GM12878 (cell line): ENCODE measurements around the gene MAD1L1. TPM values are rescaled to one million over a fixed set of nuclear protein-coding genes. Genes with fewer than 3 reads are reported as not detected.

Source experiments
- ATAC-seq: fragments of 200-7000 bp; cut with Tn5 transposase; 3 replicates; pipeline ENCODE4 v1.9.1; 2020; ENCODE audit warnings: mild to moderate bottlenecking, moderate library complexity
- BruUV-seq: library from RNA; stranded (reverse); fragments of 400-500 nt; replicated peaks from 2 replicates; lab custom pipeline; 2021; lab: Mats Ljungman, UMichigan
- CTCF ChIA-PET: fragments of 300-600 bp; sonication (Branson Sonifier 250); formaldehyde crosslinking; extraction: SDS; loops from one replicate; lab custom pipeline; 2021; ENCODE audit warnings: inconsistent platforms; lab: Yijun Ruan, JAX
- POLR2A ChIA-PET: fragments of 350-600 bp; formaldehyde crosslinking; extraction: SDS; loops from one replicate; lab custom pipeline; 2021; ENCODE audit warnings: inconsistent platforms; lab: Charles Lee
- RAD21 ChIA-PET: fragments of 300-600 bp; sonication (Branson Sonifier 250); formaldehyde crosslinking; loops from one replicate; lab custom pipeline; 2023; ENCODE audit warnings: antibody characterized with exemption; ENCODE audit not compliant: unreplicated experiment; lab: Charles Lee
- SMC1A ChIA-PET: fragments of 300-600 bp; sonication (Branson Sonifier 250); formaldehyde crosslinking; loops from one replicate; lab custom pipeline; 2023; ENCODE audit not compliant: unreplicated experiment, uncharacterized antibody; lab: Charles Lee
- DNase-seq: peaks from one replicate; pipeline ENCODE4 v3.0.0-alpha.2; 2011; ENCODE audit warnings: low read depth, low spot score
- FAIRE-seq: peaks from 3 replicates; lab custom pipeline; 2011; peaks lifted over from hg19 to GRCh38; lab: Jason Lieb, UNC
- H2AFZ ChIP-seq: 2 replicates; pipeline ENCODE4 v1.6.0; 2011; ENCODE audit warnings: low read depth, low read length, control low read depth; ENCODE audit not compliant: control insufficient read depth
- H3K27ac ChIP-seq: 2 replicates; pipeline ENCODE4 v1.5.1; 2011; ENCODE audit warnings: control low read depth; ENCODE audit not compliant: control insufficient read depth, insufficient read depth
- H3K27me3 ChIP-seq, 2 experiments: replicated peaks in 1 of 2; 2 replicates each; pipeline versions ENCODE4 v1.6.0 to v1.6.1; 2011; ENCODE audit warnings: low read length in 1 of 2; ENCODE audit not compliant: control insufficient read depth in 2 of 2, insufficient read depth in 2 of 2
- H3K36me3 ChIP-seq, 2 experiments: 2 replicates each; pipeline ENCODE4 v1.5.1; 2011; ENCODE audit warnings: low read length in 1 of 2; ENCODE audit not compliant: control insufficient read depth in 2 of 2, insufficient read depth in 2 of 2
- H3K4me1 ChIP-seq: 2 replicates; pipeline ENCODE4 v1.6.1; 2011; ENCODE audit warnings: mild to moderate bottlenecking, low read length, moderate library complexity, mixed read lengths; ENCODE audit not compliant: control insufficient read depth, insufficient read depth
- H3K4me2 ChIP-seq: 2 replicates; pipeline ENCODE4 v1.6.0; 2011; ENCODE audit warnings: control low read depth; ENCODE audit not compliant: control insufficient read depth, insufficient read depth
- H3K4me3 ChIP-seq: fragments of 200-600 bp; sonication (generic); 2 replicates; pipeline ENCODE4 v1.5.1; 2016
- H3K79me2 ChIP-seq: 2 replicates; pipeline ENCODE4 v1.6.0; 2011; ENCODE audit warnings: low read length; ENCODE audit not compliant: control insufficient read depth, insufficient read depth
- H3K9ac ChIP-seq: 2 replicates; pipeline ENCODE4 v1.8.0; 2011; ENCODE audit warnings: low read length, control low read depth, mixed read lengths; ENCODE audit not compliant: control insufficient read depth, insufficient read depth
- H3K9me3 ChIP-seq: replicated peaks from 3 replicates; pipeline ENCODE4 v1.5.1; 2011; ENCODE audit warnings: mild to moderate bottlenecking, low read length; ENCODE audit not compliant: control insufficient read depth, insufficient read depth
- H4K20me1 ChIP-seq: 2 replicates; pipeline ENCODE4 v1.6.0; 2011; ENCODE audit not compliant: control insufficient read depth, insufficient read depth
- CBFB ChIP-seq: IDR thresholded peaks from 2 replicates; pipeline ENCODE4 v1.6.1; 2016; ENCODE audit warnings: antibody characterized with exemption, low read depth
- CEBPB ChIP-seq, 2 experiments: fragments of 150-350 bp in 1 of 2; IDR thresholded peaks; 2 replicates each; pipeline ENCODE4 v1.6.1; 2012 to 2014; ENCODE audit warnings: low read depth in 2 of 2, low read length in 2 of 2, borderline replicate concordance in 1 of 2, inconsistent platforms in 1 of 2
- HDGF ChIP-seq: fragments of 450-650 bp; IDR thresholded peaks from 2 replicates; pipeline ENCODE4 v1.6.1; 2016; ENCODE audit warnings: antibody characterized with exemption
- NFXL1 ChIP-seq: fragments of 450-650 bp; IDR thresholded peaks from 2 replicates; pipeline ENCODE4 v1.6.1; 2017; ENCODE audit warnings: antibody characterized with exemption, mild to moderate bottlenecking, borderline replicate concordance
- POLR2AphosphoS5 ChIP-seq: IDR thresholded peaks from 2 replicates; pipeline ENCODE4 v1.6.1; 2011; ENCODE audit warnings: mild to moderate bottlenecking, low read length, inconsistent platforms
- RAD51 ChIP-seq: fragments of 450-650 bp; IDR thresholded peaks from 2 replicates; pipeline ENCODE4 v1.6.1; 2016; ENCODE audit warnings: moderate library complexity, mild to moderate bottlenecking, inconsistent platforms
- STAT1 ChIP-seq: fragments of 450-650 bp; conservative IDR thresholded peaks from 2 replicates; pipeline ENCODE4 v1.6.1; 2014; ENCODE audit warnings: antibody characterized with exemption, mild to moderate bottlenecking
- SUPT20H ChIP-seq: IDR thresholded peaks from 2 replicates; pipeline ENCODE4 v1.6.1; 2011; ENCODE audit warnings: low read depth, mild to moderate bottlenecking, low read length, moderate library complexity, borderline replicate concordance; ENCODE audit not compliant: control insufficient read depth
- TBL1XR1 ChIP-seq: IDR thresholded peaks from 2 replicates; pipeline ENCODE4 v1.6.1; 2012; ENCODE audit warnings: low read depth, low read length, improper control_type of control experiment
- YY1 ChIP-seq: IDR thresholded peaks from 2 replicates; pipeline ENCODE4 v1.6.1; 2011; ENCODE audit warnings: low read depth, mild to moderate bottlenecking, low read length
- ZNF274 ChIP-seq: IDR thresholded peaks from one replicate; pipeline ENCODE4 v1.8.0; 2011; ENCODE audit not compliant: insufficient read length, insufficient read depth
- ZNF384 ChIP-seq: IDR thresholded peaks from 2 replicates; pipeline ENCODE4 v1.6.1; 2012; ENCODE audit warnings: low read depth, mild to moderate bottlenecking, low read length, improper control_type of control experiment, borderline replicate concordance
- WGBS: methylation state at CpG from one replicate; pipeline ENCODE4 v1.1.6; 2016; ENCODE audit warnings: low lambda C conversion rate; ENCODE audit not compliant: insufficient replicate concordance, insufficient coverage; ENCODE audit errors: missing lambda C conversion rate; 5-methylcytosine and 5-hydroxymethylcytosine counted together
- in situ Hi-C: fragments of 300-500 bp; cut with MboI; formaldehyde crosslinking; loops from 9 replicates; pipeline ENCODE4 v1.14.3; 2018; ENCODE audit warnings: mixed read lengths
- intact Hi-C: fragments of 100-400 bp; cut with micrococcal nuclease; formaldehyde crosslinking; loops from one replicate; pipeline ENCODE4 v1.14.2; 2022; ENCODE audit not compliant: unreplicated experiment
- polyA plus RNA-seq, 11 experiments: library from polyadenylated mRNA; depleted of rRNA in 4 of 11; unstranded in 6 of 11; stranded (reverse) in 5 of 11; fragments of >200 nt; fragmentation: Nextera tagmentation in 4 of 11; fragmentation: Illumina TruSeq in 1 of 11; extraction: Ambion mirVana in 4 of 11; extraction: Trizol in 1 of 11; gene quantifications; 1 replicate in 1 of 11; 2 replicates in 10 of 11; pipeline versions ENCODE4 v1.2.1 to v1.2.3, GENCODE V29; 2011 to 2016; ENCODE audit warnings: inconsistent platforms in 2 of 11, missing spikeins in 2 of 11, low read depth in 1 of 11
- total RNA-seq, 4 experiments: library from RNA; depleted of rRNA in 3 of 4; stranded (reverse); fragments of >200 nt in 3 of 4; fragmentation: Illumina TruSeq in 1 of 4; extraction: Trizol in 1 of 4; gene quantifications; 2 replicates each; pipeline versions ENCODE4 v1.2.1 to v1.2.3, GENCODE V29; 2013 to 2021
- TF ChIP-seq, protein P1 (sequence below): fragments of 450-650 bp; IDR thresholded peaks from 2 replicates; pipeline ENCODE4 v1.6.1; 2017; ENCODE audit warnings: borderline replicate concordance
- TF ChIP-seq, protein P2 (sequence below): IDR thresholded peaks from 2 replicates; pipeline ENCODE4 v1.6.1; 2011; ENCODE audit warnings: mild to moderate bottlenecking, low read depth, low read length, moderate library complexity; ENCODE audit not compliant: insufficient replicate concordance
- TF ChIP-seq, protein P3 (sequence below): IDR thresholded peaks from 2 replicates; pipeline ENCODE4 v1.6.1; 2011; ENCODE audit warnings: low read depth, low read length, improper control_type of control experiment, borderline replicate concordance
- TF ChIP-seq, protein P4 (sequence below): fragments of 450-650 bp; IDR thresholded peaks from 2 replicates; pipeline ENCODE4 v1.6.1; 2017; ENCODE audit warnings: low read depth, mild to moderate bottlenecking, moderate library complexity

Gene MAD1L1
- total and polyA plus RNA-seq, 10 of the 15 experiments (the other 5 are each of a cell fraction or from before 2014, with no cell fraction given): 2.2 to 76.8 (median 38.3) TPM

DNA sequence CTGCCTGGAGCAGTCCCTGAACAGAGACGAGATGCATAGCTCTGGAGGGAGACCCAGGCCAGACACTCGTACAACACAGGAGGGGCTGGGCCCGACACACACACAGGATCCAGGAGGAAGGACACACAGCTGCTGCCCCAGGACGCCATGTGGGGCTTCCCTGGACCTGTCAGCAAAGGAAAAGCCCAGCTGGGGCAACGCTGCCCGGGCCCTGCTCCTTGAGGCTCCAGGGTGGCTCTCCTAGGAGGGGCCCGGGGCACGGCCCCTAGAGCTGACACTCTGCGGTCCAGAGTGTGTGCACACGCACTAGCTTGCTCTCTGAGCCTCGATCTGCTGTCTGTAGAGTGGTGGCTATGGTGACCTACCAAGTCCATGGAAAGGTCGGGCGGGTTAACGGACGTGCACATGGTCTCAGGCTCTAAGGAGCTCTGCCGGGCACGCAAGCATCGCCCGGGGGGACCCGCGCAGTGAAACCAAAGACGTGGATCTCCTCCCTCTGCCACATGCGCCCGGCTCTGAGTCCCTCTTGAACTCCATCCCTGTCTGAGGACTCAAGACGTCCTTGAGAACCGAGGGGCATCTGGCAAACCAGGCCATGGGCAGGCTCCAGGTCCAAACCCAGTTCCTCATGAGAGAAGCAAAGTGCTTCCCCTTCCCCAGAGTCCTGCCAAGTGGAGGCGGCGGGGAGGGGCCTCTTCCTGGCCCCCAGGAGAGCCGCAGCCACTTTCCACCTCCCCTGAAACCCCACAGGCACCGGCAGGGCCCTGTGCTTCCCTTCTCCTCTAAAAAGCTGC is 283.7 kb downstream of the MAD1L1 start:
- Histone ChIP-seq H3K4me3 (no peak overlapping the region), H3K9me3 (no peaks in the 10 kb centered on the region), H3K36me3 (peaks cover 0 to 7% of the 10 kb centered on the region in 2 experiments; a peak in 2 of 4 replicates), H3K79me2 (no peaks in the 10 kb centered on the region)
- ChIA-PET RAD21 (no interaction called here), POLR2A (no interaction called here)
- no peak for ATAC-seq
- no peak for TF ChIP-seq RAD51
- TF ChIP-seq CBFB: no peak
- TF ChIP-seq YY1: no peak
- no peak for TF ChIP-seq TBL1XR1
- TF ChIP-seq, protein P1, sequence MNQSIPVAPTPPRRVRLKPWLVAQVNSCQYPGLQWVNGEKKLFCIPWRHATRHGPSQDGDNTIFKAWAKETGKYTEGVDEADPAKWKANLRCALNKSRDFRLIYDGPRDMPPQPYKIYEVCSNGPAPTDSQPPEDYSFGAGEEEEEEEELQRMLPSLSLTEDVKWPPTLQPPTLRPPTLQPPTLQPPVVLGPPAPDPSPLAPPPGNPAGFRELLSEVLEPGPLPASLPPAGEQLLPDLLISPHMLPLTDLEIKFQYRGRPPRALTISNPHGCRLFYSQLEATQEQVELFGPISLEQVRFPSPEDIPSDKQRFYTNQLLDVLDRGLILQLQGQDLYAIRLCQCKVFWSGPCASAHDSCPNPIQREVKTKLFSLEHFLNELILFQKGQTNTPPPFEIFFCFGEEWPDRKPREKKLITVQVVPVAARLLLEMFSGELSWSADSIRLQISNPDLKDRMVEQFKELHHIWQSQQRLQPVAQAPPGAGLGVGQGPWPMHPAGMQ: no peak
- TF ChIP-seq POLR2AphosphoS5: no peak
- no peak for TF ChIP-seq ZNF384
- TF ChIP-seq, protein P2, sequence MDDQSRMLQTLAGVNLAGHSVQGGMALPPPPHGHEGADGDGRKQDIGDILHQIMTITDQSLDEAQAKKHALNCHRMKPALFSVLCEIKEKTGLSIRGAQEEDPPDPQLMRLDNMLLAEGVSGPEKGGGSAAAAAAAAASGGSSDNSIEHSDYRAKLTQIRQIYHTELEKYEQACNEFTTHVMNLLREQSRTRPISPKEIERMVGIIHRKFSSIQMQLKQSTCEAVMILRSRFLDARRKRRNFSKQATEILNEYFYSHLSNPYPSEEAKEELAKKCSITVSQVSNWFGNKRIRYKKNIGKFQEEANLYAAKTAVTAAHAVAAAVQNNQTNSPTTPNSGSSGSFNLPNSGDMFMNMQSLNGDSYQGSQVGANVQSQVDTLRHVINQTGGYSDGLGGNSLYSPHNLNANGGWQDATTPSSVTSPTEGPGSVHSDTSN: no peak
- TF ChIP-seq HDGF: no peak
- TF ChIP-seq, protein P3, sequence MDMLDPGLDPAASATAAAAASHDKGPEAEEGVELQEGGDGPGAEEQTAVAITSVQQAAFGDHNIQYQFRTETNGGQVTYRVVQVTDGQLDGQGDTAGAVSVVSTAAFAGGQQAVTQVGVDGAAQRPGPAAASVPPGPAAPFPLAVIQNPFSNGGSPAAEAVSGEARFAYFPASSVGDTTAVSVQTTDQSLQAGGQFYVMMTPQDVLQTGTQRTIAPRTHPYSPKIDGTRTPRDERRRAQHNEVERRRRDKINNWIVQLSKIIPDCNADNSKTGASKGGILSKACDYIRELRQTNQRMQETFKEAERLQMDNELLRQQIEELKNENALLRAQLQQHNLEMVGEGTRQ: no peak
- TF ChIP-seq, protein P4, sequence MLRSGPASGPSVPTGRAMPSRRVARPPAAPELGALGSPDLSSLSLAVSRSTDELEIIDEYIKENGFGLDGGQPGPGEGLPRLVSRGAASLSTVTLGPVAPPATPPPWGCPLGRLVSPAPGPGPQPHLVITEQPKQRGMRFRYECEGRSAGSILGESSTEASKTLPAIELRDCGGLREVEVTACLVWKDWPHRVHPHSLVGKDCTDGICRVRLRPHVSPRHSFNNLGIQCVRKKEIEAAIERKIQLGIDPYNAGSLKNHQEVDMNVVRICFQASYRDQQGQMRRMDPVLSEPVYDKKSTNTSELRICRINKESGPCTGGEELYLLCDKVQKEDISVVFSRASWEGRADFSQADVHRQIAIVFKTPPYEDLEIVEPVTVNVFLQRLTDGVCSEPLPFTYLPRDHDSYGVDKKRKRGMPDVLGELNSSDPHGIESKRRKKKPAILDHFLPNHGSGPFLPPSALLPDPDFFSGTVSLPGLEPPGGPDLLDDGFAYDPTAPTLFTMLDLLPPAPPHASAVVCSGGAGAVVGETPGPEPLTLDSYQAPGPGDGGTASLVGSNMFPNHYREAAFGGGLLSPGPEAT: no peak
- TF ChIP-seq STAT1: no peak
- no peak for TF ChIP-seq SUPT20H
- no peak for TF ChIP-seq NFXL1
- no peak for TF ChIP-seq CEBPB (IDR thresholded peaks at IDR 0.05; ENCODE audit: borderline replicate concordance in 1 of 2, low read depth in 2 of 2, low read length in 2 of 2)
- TF ChIP-seq ZNF274: no peak
- TF ChIP-seq, all 136 proteins: peak for 0
- no peaks in the 10 kb centered on the region for H4K20me1 ChIP-seq
- H3K27me3 ChIP-seq: no peaks in the 10 kb centered on the region
- H2AFZ ChIP-seq: no peak overlapping the region
- H3K27ac ChIP-seq: no peak overlapping the region
- DNase-seq (no peak), FAIRE-seq (no peak)
- no peaks in the 10 kb centered on the region; the same call in 1 of the 2 replicates for H3K4me1 ChIP-seq
- BruUV-seq: no TSS peak
- no peak overlapping the region for H3K9ac ChIP-seq
- ChIA-PET CTCF (no interaction called here), SMC1A (no interaction called here)
- in situ Hi-C loops (no loop called here), intact Hi-C loops (no loop called here)
- no peak overlapping the region for H3K4me2 ChIP-seq
- 85% methylated on average over 30 of the region's 30 CpGs for WGBS
